DMS114 treated with DMSO at 0.1 percent for 48 hours (cell line): ENCODE measurements around the gene PTPRS.
"Not testable (repeated sequence)": the region's sequence is repeated elsewhere in the genome, so short reads cannot be mapped to it uniquely, and the experiment has no call there.

Experiments used
- DNase-seq: peaks from one replicate; lab custom pipeline; 2025; ENCODE audit not compliant: unreplicated experiment; lab: John Stamatoyannopoulos, UW

Gene PTPRS

GRCh38 chr19:5334366-5334739, 6.3 kb downstream of the PTPRS start:
- no peak for DNase-seq

- no peak for DNase-seq
These were observed 6.8 kb downstream of the PTPRS start for GRCh38 chr19:5333581-5334365.

DNA sequence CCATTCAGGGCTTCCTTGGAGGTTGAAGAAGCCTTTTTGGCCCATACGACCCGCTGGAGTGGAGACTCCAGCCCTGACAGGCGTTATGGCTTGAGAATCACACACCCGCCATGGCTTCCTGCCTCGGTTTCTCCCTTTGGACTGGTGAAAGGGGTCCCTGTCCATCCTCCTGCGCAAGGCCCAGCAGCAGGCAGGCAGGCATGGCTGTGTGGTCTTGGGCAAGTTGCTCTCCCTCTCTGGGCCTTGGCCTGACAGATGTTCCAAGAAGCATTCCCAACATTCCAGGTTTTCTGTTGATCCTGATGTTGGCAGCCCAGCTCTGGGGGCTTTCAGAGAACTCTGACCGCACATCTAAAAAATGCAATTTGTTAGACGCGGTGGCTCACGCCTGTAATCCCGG, 8.1 kb downstream of the PTPRS start:
- DNase-seq: no peak

GRCh38 chr19:5331790-5332189, 8.8 kb downstream of the PTPRS start:
- no peak for DNase-seq

- no peak for DNase-seq
These were observed 10.3 kb downstream of the PTPRS start for GRCh38 chr19:5330307-5330720.

DNA sequence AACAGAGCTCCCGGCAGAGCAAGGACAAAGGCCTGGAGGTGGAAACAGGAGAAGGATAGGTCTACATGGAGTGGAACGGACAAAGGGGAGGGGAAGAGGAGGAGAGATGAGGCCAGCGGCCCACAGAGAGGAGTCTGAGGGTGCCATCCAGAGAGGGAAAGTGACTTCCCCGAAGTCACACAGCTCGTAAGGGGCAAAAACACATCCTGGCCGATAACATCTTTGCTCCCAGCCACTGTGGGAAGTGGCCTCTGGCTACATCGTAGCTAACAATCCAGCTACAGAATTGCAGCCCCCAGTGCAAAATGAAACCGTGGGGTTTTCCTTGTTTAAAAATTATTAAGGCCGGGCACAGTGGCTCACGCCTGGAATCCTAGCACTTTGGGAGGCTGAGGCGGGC, 11.5 kb downstream of the PTPRS start:
- DNase-seq: no peak

DNA sequence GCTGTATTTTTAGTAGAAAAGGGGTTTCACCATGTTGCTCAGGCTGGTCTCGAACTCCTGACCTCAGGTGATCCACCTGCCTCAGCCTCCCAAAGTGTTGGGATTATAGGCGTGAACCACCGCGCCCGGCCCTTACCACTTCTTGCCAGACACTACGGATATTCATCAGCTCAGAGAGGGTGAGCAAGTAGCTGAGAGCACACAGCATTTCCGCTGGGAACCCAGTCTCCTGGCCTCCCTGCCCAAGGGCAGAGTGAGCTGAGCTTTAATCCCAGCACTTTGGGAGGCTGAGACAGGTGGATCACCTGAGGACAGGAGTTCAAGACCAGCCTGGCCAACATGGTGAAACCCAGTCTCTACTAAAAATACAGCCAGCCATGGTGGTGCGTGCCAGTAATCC, 12.2 kb downstream of the PTPRS start:
- not testable (repeated sequence) for DNase-seq

DNA sequence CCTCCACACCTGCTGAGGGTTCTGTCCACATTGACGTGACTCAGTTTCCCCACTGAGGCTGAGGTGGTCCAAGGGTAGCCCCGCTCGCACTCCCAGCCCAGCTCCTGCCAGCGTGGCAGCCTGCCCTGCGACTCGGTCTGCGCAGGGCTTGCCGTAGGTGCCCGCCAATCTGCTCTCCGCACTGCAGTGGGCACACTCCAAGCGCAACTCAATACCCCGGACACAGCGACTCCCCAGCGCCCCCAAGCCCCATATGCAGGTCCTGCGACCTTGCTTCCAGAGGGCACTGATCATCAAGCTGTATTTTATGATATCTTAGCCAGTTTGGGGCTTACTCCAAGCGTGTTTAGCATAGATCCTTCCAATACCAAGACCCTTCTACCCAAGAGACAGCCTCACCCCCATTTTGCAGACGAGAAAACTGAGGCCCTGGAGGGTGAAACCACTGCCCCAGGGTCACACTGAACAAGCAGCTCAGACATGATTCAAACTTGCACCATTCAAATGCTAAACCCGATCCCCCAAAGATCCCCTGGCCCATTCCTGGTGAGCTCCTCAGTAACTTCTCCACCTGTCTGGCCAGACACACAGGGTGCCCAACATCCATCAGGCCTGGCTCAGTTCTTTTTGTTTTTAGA, 13.5 kb downstream of the PTPRS start:
- DNase-seq: no peak

GRCh38 chr19:5326545-5326944, 14.1 kb downstream of the PTPRS start:
- no peak for DNase-seq

DNA sequence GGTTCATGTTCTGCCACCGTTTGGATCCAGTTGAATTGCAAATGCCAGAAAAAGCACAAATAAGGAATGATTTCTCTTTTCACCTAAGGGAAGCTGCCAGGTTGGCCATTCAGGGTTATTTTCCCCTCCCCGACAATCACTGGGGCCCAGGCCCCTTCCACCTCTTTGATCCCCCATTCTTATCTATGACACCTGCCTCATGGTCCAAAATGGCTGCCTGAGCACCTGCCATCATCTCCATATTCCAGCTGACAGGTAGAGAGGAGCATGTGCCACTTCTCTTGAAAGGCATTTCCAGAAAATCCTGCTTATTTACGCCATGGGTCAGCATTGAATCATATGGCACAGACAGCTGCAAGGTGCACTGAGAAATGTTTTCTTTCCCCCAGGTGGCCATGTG, 15.7 kb downstream of the PTPRS start:
- DNase-seq: no peak

DNA sequence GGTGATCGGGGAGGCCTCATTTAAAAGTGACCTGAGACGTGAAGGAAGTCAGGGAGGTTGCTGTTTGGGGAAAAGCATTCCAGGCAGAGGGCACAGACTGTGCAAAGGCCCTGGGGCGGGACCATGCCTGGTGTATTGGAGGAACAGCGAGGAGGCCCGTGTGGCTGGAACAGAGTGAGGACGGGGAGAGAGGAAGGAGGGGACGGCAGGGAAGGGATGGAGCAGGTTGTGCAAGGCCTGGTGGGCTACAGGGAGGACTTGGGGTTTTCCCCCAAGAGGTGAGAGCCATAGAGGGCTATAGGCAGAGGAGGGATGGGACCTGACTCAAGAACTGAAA, 17.2 kb downstream of the PTPRS start:
- no peak for DNase-seq

DNA sequence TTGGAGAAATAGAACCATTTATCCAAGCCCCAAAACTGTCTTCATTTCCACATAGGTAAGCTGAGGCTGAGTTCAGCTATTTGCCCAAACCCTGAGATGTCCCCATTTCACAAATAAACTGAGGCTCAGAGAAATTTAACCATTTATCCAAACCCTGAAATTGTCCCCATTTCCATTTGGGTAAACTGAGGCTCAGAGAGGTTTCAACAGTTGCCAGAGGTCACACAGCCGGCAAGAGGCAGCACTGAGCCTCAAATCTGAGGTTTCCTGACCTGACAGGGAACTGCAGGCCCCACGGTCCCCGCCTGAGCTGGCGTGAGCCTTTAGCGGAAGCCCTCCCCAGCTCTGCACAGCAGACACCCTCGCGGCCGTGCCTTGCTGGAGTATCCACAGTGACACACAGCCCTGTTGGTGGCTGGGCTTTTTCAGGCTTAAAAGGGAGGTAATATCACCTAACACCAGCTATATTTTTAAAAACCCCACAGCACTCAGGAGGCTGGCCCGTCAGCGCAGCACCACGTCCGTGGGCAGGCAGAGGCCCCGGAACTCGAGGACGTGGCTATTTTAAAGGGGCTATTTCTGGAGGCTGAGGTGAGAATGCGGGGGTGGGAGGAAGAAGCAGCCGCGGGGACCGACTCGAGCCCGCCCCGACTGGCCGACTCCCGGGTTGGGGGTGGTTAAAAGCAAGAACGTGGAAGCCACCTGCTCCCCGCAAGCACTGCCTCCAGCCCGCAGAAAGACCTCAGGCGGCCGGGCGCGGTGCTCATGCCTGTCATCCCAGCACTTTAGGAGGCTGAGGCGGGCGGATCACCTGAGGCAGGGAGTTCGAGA, 18.5 kb downstream of the PTPRS start:
- DNase-seq: no peak

DNA sequence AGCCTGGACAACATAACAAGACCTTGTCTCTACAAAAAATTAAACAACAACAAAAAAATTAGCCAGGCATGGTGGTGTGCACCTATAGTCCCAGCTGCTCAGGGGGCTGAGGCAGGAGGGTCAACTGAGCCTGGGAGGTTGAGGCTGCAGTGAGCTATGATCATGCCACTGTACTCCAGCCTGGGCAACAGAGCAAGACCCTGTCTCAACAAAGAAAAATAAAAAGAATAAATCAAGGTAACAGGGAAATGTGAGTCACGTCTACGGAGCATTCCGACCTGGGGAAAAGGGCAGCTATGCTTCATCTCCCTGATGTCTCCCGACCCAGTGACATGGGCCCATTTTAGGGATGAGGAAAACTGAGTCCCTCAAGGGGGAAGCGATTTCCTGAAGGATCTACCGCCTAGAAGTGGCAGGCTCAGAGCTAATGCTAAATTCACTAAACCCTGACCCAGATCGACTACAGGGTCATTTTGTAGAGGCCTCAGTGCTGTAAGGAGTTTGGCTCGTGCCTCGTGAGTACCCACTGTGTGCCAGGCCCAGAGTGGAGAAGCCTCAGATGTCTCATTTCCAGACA, 19.5 kb downstream of the PTPRS start:
- no peak for DNase-seq

DNA sequence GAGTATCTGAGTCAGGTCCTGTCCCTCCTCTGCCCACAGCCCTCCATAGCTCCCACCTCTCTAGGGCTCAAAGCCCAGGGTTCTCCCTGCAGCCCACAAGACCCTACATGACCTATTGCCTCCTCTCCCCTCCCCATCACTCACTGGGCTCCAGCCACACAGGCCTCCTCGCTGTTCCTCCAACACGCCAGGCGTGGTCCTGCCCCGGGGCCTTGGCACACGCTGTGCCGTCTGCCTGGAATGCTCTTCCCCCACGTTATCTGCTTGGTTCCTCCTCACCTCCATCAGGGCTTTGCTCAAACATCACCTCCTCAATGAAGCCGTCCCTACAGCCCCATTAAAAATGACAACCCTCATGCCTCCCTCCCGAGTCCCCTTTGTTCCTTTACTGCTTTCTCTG, 21.1 kb downstream of the PTPRS start:
- no peak for DNase-seq

- DNase-seq: no peak
These were observed 22.3 kb downstream of the PTPRS start for GRCh38 chr19:5318306-5318705.

DNA sequence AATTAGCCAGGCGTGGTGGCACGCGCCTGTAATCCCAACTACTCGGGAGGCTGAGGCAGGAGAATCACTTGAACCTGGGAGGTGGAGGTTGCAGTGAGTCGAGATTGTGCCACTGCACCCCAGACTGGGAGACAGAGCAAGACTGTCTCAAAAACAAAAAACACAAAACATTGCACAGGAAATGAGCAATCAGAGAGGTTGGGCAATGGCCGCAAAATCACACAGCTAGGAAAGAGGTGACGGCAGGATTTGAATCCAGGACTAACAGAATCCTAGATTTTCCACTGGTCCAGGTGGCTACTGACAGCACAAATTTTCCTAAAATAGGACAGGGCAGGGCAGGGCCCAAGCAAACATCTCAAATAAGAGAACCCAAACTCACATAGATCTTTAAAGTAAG, 23.3 kb downstream of the PTPRS start:
- no peak for DNase-seq

- no peak for DNase-seq
These were observed 24.5 kb downstream of the PTPRS start for GRCh38 chr19:5316138-5316537.

- no peak for DNase-seq
These were observed 25.7 kb downstream of the PTPRS start for GRCh38 chr19:5314907-5315298.

- no peak for DNase-seq
These were observed 26.4 kb downstream of the PTPRS start for GRCh38 chr19:5314012-5314906.

DNA sequence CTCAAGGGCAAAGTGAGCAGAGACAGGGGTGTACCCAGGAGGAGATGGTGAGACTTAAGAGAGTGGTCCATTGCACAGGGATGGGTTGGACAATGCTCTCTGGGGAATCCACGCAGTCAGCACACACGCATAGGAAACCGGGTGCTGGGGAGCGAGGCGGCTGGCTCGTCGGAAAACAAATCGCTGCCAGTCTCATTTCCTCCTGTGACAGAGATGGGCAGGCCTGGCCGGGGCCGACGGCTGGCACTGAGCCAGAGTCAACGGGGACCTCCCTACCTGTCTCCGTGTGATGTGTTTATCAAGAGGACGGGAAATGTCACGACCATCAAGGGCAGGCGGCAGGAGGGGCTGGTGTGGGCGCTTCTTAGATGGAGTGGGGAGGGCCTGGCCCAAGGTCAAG, 27.3 kb downstream of the PTPRS start:
- no peak for DNase-seq

- DNase-seq: no peak
These were observed 28.6 kb downstream of the PTPRS start for GRCh38 chr19:5312058-5312457.
